ENCODE data around the gene SLC16A12. TPM values are rescaled to one million over a fixed set of nuclear protein-coding genes. Genes with fewer than 3 reads are reported as not detected.

SLC16A12 gene
- total RNA-seq, 6 donors from 2014 or later: 1.3 to 4.4 (median 3.5) TPM

GRCh38 chr10:89576022-89576421, 40.6 kb upstream of the SLC16A12 start:
- H3K9me3 ChIP-seq: no peaks in the 10 kb centered on the region
- TF ChIP-seq EP300 (IDR thresholded peaks at IDR 0.05): no peak
- TF ChIP-seq POLR2A (IDR thresholded peaks at IDR 0.05): no peak
- TF ChIP-seq POLR2AphosphoS5 (IDR thresholded peaks at IDR 0.05): no peak
- TF ChIP-seq CTCF (IDR thresholded peaks at IDR 0.05): no peak
- DNase-seq (no peak), ATAC-seq (ENCODE audit: low FRiP score in 2 of 2) (no peak)
- H3K4me3 ChIP-seq: no peak overlapping the region
- H3K27ac ChIP-seq: no peak overlapping the region
- no peaks in the 10 kb centered on the region for H3K4me1 ChIP-seq
- no peaks in the 10 kb centered on the region for H3K27me3 ChIP-seq
- H3K36me3 ChIP-seq: no peaks in the 10 kb centered on the region
- 85 to 95% methylated on average over 3 of the region's 3 CpGs for WGBS, 2 donors

DNA sequence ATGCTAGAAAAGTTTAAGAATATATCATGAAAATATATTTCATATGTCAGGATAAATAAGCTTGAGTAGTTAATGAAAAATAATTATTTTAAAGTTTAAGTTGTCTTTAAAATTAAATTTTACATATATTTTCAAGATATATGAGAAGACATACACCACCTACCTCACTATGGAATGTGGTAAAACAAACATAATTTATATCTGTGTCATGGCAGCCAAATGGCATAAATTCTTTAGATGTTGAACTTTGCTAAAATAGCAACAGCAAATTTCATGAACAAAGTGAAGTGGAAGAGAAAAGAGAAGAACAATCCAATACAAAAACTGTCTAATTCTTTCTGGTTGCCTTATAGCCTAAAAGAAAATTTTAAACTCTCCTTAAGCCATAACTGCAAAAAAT, 39.6 kb upstream of the SLC16A12 start:
- no peaks in the 10 kb centered on the region for H3K27me3 ChIP-seq
- no peak for ATAC-seq (ENCODE audit: low FRiP score in 2 of 2)
- no peaks in the 10 kb centered on the region for H3K9me3 ChIP-seq
- no peaks in the 10 kb centered on the region for H3K36me3 ChIP-seq
- TF ChIP-seq POLR2A (IDR thresholded peaks at IDR 0.05) (no peak), CTCF (IDR thresholded peaks at IDR 0.05) (no peak), POLR2AphosphoS5 (IDR thresholded peaks at IDR 0.05) (no peak), EP300 (IDR thresholded peaks at IDR 0.05) (no peak)
- DNase-seq: no peak
- no peak overlapping the region for H3K4me3 ChIP-seq
- H3K4me1 ChIP-seq: no peaks in the 10 kb centered on the region
- H3K27ac ChIP-seq: no peak overlapping the region

GRCh38 chr10:89574368-89574767, 39.0 kb upstream of the SLC16A12 start:
- H3K27ac ChIP-seq: no peak overlapping the region
- DNase-seq (no peak), ATAC-seq (ENCODE audit: low FRiP score in 2 of 2) (no peak)
- no peaks in the 10 kb centered on the region for H3K27me3 ChIP-seq
- no peaks in the 10 kb centered on the region for H3K36me3 ChIP-seq
- H3K4me3 ChIP-seq: no peak overlapping the region
- no peaks in the 10 kb centered on the region for H3K9me3 ChIP-seq
- no peaks in the 10 kb centered on the region for H3K4me1 ChIP-seq
- TF ChIP-seq POLR2AphosphoS5 (IDR thresholded peaks at IDR 0.05) (no peak), EP300 (IDR thresholded peaks at IDR 0.05) (no peak), POLR2A (IDR thresholded peaks at IDR 0.05) (no peak), CTCF (IDR thresholded peaks at IDR 0.05) (no peak)
- 45 to 52% methylated on average over 1 of the region's 1 CpG for WGBS, 2 donors

DNA sequence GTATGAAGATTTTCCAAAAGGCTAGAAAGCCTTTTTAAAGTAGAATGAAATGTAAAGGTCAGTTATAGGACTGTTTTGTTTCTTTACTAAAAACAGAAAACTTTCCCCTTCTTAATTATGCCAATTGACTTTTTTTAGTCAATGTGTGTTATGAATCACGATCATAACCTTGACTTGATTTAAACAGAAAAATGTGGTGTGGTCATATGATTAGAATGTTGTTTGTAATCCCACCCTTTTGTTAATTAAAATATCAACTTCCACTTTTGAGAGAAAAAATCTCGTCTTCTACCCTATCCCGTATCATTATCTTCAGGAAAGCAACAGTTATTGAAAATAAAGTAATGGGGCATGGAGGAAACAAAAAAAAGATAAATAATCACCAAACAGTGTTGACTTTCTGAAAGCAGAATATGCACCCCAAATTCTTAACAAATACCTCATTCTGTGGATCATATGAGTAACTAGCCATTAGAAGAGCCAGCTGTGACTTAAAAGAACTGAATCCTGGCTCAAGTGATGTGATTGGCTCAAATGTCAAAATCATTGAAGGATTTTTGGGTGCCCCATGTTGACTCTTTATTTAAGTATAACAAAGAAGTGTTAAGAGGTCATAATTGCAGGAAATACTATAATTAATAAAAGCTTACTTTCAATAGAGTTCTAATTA, 32.3 kb upstream of the SLC16A12 start:
- H3K4me1 ChIP-seq: peaks cover 0 to 3% (median 0%) of the 10 kb centered on the region in 4 donors
- H3K27me3 ChIP-seq: no peaks in the 10 kb centered on the region
- no peak overlapping the region for H3K27ac ChIP-seq
- no peak for DNase-seq
- no peaks in the 10 kb centered on the region for H3K36me3 ChIP-seq
- ATAC-seq (ENCODE audit: low FRiP score in 2 of 2): no peak
- H3K9me3 ChIP-seq: no peaks in the 10 kb centered on the region
- TF ChIP-seq POLR2AphosphoS5 (IDR thresholded peaks at IDR 0.05) (no peak), EP300 (IDR thresholded peaks at IDR 0.05) (no peak), CTCF (IDR thresholded peaks at IDR 0.05) (no peak), POLR2A (IDR thresholded peaks at IDR 0.05) (no peak)
- H3K4me3 ChIP-seq: no peak overlapping the region
- 74 to 78% methylated on average over 3 of the region's 3 CpGs for WGBS, 2 donors

- H3K4me3 ChIP-seq: no peak overlapping the region
- no peak for DNase-seq
These were observed 31.6 kb upstream of the SLC16A12 start for GRCh38 chr10:89566992-89567391.

More at GRCh38 chr10:89566992-89567391, 31.6 kb upstream of the SLC16A12 start:
- Histone ChIP-seq H3K36me3 (no peaks in the 10 kb centered on the region), H3K27me3 (no peaks in the 10 kb centered on the region), H3K27ac (no peak overlapping the region), H3K4me1 (peaks cover 0 to 3% (median 0%) of the 10 kb centered on the region in 4 donors), H3K9me3 (no peaks in the 10 kb centered on the region)
- WGBS, 2 donors: 42 to 75% methylated on average over 3 of the region's 3 CpGs
- TF ChIP-seq CTCF (IDR thresholded peaks at IDR 0.05): no peak
- TF ChIP-seq POLR2AphosphoS5 (IDR thresholded peaks at IDR 0.05): no peak
- TF ChIP-seq POLR2A (IDR thresholded peaks at IDR 0.05): no peak
- TF ChIP-seq EP300 (IDR thresholded peaks at IDR 0.05): no peak
- no peak for ATAC-seq (ENCODE audit: low FRiP score in 2 of 2)
